Measurements from ENCODE around the gene DCLK3.

DNA sequence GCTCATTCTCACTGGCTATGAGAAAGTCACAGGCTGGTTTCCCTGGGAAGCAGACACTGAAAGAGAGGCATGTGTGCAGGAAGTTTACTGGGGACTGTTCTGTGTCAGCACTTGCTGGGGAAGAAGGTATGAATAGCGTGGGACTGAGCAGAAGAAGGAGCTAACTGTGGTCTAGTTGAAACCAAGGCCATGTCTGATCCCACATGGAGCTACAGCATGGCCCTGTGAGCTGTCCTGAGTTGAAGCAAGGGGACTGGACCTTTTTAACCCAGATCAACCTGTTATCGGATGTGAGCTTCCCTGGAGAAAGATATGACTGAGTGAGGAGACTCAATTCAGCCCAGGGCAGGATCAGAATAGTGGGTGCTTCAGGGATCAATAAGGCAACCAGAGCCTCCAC is 53.7 kb downstream of the DCLK3 start:
- TF ChIP-seq, protein P1, sequence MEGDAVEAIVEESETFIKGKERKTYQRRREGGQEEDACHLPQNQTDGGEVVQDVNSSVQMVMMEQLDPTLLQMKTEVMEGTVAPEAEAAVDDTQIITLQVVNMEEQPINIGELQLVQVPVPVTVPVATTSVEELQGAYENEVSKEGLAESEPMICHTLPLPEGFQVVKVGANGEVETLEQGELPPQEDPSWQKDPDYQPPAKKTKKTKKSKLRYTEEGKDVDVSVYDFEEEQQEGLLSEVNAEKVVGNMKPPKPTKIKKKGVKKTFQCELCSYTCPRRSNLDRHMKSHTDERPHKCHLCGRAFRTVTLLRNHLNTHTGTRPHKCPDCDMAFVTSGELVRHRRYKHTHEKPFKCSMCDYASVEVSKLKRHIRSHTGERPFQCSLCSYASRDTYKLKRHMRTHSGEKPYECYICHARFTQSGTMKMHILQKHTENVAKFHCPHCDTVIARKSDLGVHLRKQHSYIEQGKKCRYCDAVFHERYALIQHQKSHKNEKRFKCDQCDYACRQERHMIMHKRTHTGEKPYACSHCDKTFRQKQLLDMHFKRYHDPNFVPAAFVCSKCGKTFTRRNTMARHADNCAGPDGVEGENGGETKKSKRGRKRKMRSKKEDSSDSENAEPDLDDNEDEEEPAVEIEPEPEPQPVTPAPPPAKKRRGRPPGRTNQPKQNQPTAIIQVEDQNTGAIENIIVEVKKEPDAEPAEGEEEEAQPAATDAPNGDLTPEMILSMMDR (IDR thresholded peaks at IDR 0.05; ENCODE audit: low read length): no peak
- TF ChIP-seq EZH2 (IDR thresholded peaks at IDR 0.05; ENCODE audit: borderline replicate concordance, low read length): no peak

All from OCI-LY1 (cell line).